Liver (tissue), 3 donors: Measurements from ENCODE around the gene RFC3.

Source experiments
- GABPA ChIP-seq, 2 donors: IDR thresholded peaks in 1 of 2; conservative IDR thresholded peaks in 1 of 2; 2 replicates each; pipeline ENCODE4 v1.6.1; 2016; ENCODE audit warnings: antibody characterized with exemption in 2 of 2, mild to moderate bottlenecking in 1 of 2, moderate library complexity in 1 of 2
- JUND ChIP-seq, 2 donors: IDR thresholded peaks; 2 replicates each; pipeline ENCODE4 v1.6.1; 2016; ENCODE audit warnings: antibody characterized with exemption in 2 of 2
- NR2F2 ChIP-seq: IDR thresholded peaks from 2 replicates; pipeline ENCODE4 v1.6.1; 2016; ENCODE audit warnings: antibody characterized with exemption
- RAD21 ChIP-seq, 2 donors: IDR thresholded peaks; 2 replicates each; pipeline ENCODE4 v1.6.1; 2016; ENCODE audit warnings: antibody characterized with exemption in 2 of 2, mild to moderate bottlenecking in 2 of 2
- SP1 ChIP-seq: IDR thresholded peaks from 2 replicates; pipeline ENCODE4 v1.6.1; 2018; ENCODE audit warnings: antibody characterized with exemption, mild to moderate bottlenecking
- TAF1 ChIP-seq: conservative IDR thresholded peaks from 2 replicates; pipeline ENCODE4 v1.6.1; 2016; ENCODE audit warnings: antibody characterized with exemption, mild to moderate bottlenecking
- YY1 ChIP-seq: IDR thresholded peaks from 2 replicates; pipeline ENCODE4 v1.6.1; 2016; ENCODE audit warnings: antibody characterized with exemption, mild to moderate bottlenecking
- TF ChIP-seq, protein P1 (sequence below): fragments of 150-350 bp; IDR thresholded peaks from 2 replicates; pipeline ENCODE4 v1.5.1; 2017; ENCODE audit warnings: improper control_type of control experiment, low read depth, low read length; ENCODE audit not compliant: missing input control
- TF ChIP-seq, protein P2 (sequence below): IDR thresholded peaks from 2 replicates; pipeline ENCODE4 v1.6.1; 2016; ENCODE audit warnings: antibody characterized with exemption
- TF ChIP-seq, protein P3 (sequence below): IDR thresholded peaks from 2 replicates; pipeline ENCODE4 v1.6.1; 2016; ENCODE audit warnings: antibody characterized with exemption, mild to moderate bottlenecking
- TF ChIP-seq, protein P4 (sequence below): IDR thresholded peaks from 2 replicates; pipeline ENCODE4 v1.6.1; 2016; ENCODE audit warnings: antibody characterized with exemption
- TF ChIP-seq, protein P5 (sequence below): IDR thresholded peaks from 2 replicates; pipeline ENCODE4 v1.6.1; 2016; ENCODE audit warnings: antibody characterized with exemption
- donor health status: healthy.
- donor health status: healthy.

DNA sequence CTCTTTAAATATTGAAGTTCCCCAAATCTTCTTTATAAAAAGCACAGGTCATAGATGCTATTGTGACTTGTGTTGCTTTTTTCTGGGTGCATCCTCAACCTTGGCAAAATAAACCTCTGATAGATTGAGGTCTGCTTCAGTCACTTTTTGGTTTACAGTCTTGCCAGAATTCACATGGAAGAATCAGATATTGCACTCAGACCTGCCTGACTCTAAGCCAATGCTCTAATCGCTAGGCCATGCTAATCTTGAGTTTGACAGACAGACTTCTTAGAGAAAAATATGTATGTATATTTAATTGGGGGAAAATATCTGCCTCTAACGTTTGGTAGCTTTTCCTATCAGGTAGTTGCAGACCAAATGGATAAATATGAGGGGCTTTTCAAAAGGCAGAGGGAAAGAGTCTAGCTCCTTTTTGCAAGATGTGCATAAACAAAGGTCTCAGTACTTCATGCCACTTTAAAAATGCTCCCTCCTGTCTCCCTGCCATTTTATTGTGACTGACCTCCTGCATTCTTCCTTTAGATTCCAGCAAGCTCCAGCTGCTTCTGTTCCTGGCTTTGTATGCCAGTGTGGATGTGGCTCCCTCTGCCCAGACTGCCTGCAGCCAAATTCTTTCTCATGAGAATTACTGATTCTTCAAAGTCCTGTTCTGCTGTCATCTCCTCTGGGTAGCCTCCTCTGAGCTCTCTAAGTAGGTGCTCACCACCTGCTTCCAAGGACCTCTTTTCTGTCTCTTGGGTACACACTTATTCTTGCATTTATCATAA lies 42.4 kb upstream of the RFC3 start:
- TF ChIP-seq, protein P1, sequence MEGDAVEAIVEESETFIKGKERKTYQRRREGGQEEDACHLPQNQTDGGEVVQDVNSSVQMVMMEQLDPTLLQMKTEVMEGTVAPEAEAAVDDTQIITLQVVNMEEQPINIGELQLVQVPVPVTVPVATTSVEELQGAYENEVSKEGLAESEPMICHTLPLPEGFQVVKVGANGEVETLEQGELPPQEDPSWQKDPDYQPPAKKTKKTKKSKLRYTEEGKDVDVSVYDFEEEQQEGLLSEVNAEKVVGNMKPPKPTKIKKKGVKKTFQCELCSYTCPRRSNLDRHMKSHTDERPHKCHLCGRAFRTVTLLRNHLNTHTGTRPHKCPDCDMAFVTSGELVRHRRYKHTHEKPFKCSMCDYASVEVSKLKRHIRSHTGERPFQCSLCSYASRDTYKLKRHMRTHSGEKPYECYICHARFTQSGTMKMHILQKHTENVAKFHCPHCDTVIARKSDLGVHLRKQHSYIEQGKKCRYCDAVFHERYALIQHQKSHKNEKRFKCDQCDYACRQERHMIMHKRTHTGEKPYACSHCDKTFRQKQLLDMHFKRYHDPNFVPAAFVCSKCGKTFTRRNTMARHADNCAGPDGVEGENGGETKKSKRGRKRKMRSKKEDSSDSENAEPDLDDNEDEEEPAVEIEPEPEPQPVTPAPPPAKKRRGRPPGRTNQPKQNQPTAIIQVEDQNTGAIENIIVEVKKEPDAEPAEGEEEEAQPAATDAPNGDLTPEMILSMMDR: no peak
- TF ChIP-seq YY1 (no peak), GABPA (IDR thresholded peaks at IDR 0.05 in 1 of 2, conservative IDR thresholded peaks at IDR 0.05 in 1 of 2) (no peak), TAF1 (no peak), RAD21 (IDR thresholded peaks at IDR 0.05) (no peak), NR2F2 (no peak), JUND (IDR thresholded peaks at IDR 0.05) (no peak), SP1 (no peak)
- TF ChIP-seq, protein P2, sequence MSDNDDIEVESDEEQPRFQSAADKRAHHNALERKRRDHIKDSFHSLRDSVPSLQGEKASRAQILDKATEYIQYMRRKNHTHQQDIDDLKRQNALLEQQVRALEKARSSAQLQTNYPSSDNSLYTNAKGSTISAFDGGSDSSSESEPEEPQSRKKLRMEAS: no peak
- TF ChIP-seq, protein P3, sequence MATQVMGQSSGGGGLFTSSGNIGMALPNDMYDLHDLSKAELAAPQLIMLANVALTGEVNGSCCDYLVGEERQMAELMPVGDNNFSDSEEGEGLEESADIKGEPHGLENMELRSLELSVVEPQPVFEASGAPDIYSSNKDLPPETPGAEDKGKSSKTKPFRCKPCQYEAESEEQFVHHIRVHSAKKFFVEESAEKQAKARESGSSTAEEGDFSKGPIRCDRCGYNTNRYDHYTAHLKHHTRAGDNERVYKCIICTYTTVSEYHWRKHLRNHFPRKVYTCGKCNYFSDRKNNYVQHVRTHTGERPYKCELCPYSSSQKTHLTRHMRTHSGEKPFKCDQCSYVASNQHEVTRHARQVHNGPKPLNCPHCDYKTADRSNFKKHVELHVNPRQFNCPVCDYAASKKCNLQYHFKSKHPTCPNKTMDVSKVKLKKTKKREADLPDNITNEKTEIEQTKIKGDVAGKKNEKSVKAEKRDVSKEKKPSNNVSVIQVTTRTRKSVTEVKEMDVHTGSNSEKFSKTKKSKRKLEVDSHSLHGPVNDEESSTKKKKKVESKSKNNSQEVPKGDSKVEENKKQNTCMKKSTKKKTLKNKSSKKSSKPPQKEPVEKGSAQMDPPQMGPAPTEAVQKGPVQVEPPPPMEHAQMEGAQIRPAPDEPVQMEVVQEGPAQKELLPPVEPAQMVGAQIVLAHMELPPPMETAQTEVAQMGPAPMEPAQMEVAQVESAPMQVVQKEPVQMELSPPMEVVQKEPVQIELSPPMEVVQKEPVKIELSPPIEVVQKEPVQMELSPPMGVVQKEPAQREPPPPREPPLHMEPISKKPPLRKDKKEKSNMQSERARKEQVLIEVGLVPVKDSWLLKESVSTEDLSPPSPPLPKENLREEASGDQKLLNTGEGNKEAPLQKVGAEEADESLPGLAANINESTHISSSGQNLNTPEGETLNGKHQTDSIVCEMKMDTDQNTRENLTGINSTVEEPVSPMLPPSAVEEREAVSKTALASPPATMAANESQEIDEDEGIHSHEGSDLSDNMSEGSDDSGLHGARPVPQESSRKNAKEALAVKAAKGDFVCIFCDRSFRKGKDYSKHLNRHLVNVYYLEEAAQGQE: no peak
- TF ChIP-seq, protein P4, sequence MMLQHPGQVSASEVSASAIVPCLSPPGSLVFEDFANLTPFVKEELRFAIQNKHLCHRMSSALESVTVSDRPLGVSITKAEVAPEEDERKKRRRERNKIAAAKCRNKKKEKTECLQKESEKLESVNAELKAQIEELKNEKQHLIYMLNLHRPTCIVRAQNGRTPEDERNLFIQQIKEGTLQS: no peak
- TF ChIP-seq, protein P5, sequence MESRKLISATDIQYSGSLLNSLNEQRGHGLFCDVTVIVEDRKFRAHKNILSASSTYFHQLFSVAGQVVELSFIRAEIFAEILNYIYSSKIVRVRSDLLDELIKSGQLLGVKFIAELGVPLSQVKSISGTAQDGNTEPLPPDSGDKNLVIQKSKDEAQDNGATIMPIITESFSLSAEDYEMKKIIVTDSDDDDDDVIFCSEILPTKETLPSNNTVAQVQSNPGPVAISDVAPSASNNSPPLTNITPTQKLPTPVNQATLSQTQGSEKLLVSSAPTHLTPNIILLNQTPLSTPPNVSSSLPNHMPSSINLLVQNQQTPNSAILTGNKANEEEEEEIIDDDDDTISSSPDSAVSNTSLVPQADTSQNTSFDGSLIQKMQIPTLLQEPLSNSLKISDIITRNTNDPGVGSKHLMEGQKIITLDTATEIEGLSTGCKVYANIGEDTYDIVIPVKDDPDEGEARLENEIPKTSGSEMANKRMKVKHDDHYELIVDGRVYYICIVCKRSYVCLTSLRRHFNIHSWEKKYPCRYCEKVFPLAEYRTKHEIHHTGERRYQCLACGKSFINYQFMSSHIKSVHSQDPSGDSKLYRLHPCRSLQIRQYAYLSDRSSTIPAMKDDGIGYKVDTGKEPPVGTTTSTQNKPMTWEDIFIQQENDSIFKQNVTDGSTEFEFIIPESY: no peak
